Stimulated activated CD4-positive, alpha-beta T cell treated with anti-CD3 and anti-CD28 coated beads, Interleukin-4, amount 100 ng/mL, for 1 hour (primary cell): ENCODE measurements around the gene HSPA5.
"Not testable (repeated sequence)": the region's sequence is repeated elsewhere in the genome, so short reads cannot be mapped to it uniquely, and the experiment has no call there.

Experiments
- DNase-seq: peaks from one replicate; pipeline ENCODE4 v3.0.0-alpha.2; 2020

Gene HSPA5

GRCh38 chr9:125241863-125242739 is 958 bp upstream of the HSPA5 start:
- peak; percentile 29 for DNase-seq

GRCh38 chr9:125240649-125240999 is 519 bp downstream of the HSPA5 start:
- no peak for DNase-seq

GRCh38 chr9:125239631-125240597 is 1.2 kb downstream of the HSPA5 start:
- no peak for DNase-seq

GRCh38 chr9:125238915-125239446 is 2.2 kb downstream of the HSPA5 start:
- DNase-seq: no peak

- DNase-seq: no peak
Measured at GRCh38 chr9:125238127-125238914, 2.8 kb downstream of the HSPA5 start.

GRCh38 chr9:125236520-125237159 is 4.5 kb downstream of the HSPA5 start:
- DNase-seq: not testable (repeated sequence)

GRCh38 chr9:125235804-125236519 is 5.2 kb downstream of the HSPA5 start:
- no peak for DNase-seq

GRCh38 chr9:125234099-125234498 is 7.0 kb downstream of the HSPA5 start:
- not testable (repeated sequence) for DNase-seq

- DNase-seq: no peak
Measured at GRCh38 chr9:125233678-125234077, 7.5 kb downstream of the HSPA5 start.

GRCh38 chr9:125227761-125228160 is 13.4 kb downstream of the HSPA5 start:
- no peak for DNase-seq

GRCh38 chr9:125224858-125225257 is 16.3 kb downstream of the HSPA5 start:
- DNase-seq: not testable (repeated sequence)

GRCh38 chr9:125218621-125219020 is 22.5 kb downstream of the HSPA5 start:
- no peak for DNase-seq

GRCh38 chr9:125214186-125214585 is 27.0 kb downstream of the HSPA5 start:
- DNase-seq: no peak

- DNase-seq: no peak
Measured at GRCh38 chr9:125204477-125204876, 36.7 kb downstream of the HSPA5 start.

GRCh38 chr9:125202846-125203618 is 38.1 kb downstream of the HSPA5 start:
- no peak for DNase-seq

- DNase-seq: peak; percentile 92
Measured at GRCh38 chr9:125200216-125201047, 40.7 kb downstream of the HSPA5 start, which contains the start of gene RABEPK. Gene RABEPK (plus strand): TSS chr9:125200542. CDS start chr9:125203014, 2,472 bp downstream.

GRCh38 chr9:125195591-125195990 is 45.6 kb downstream of the HSPA5 start:
- DNase-seq: not testable (repeated sequence)

GRCh38 chr9:125194466-125194865 is 46.7 kb downstream of the HSPA5 start:
- DNase-seq: not testable (repeated sequence)

GRCh38 chr9:125190361-125190801 is 50.8 kb downstream of the HSPA5 start:
- DNase-seq: peak; percentile 20
